GM18519 (cell line): ENCODE results near the gene AREL1.

ENCODE experiments used
- ATAC-seq: cut with Tn5 transposase; IDR thresholded peaks from one replicate; pipeline ENCODE4 v1.9.1; 2021; ENCODE audit warnings: mild to moderate bottlenecking, moderate library complexity; ENCODE audit not compliant: unreplicated experiment, low FRiP score

The AREL1 gene

GRCh38 chr14:74698465-74698864 is 14.4 kb downstream of the AREL1 start:
- no peak for ATAC-seq

DNA sequence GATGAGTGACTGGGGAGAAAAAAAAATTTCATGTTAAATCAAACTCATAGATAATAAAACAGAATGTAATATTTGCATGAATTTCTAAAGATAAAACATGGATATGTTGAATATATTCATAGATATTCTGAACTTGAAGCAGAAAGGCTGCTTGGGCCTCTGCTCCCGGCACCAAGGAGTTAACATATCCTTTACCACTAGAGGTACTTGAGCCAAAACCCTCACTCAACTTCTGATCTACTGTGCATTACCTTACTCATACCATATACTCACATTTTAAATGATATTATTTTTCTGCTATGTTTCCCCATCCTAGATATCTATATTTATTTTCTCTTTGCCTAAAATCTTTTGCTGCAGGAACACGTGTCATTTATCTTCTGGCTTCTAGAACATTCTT is 14.9 kb downstream of the AREL1 start:
- ATAC-seq, result no peak

- ATAC-seq, result no peak
Measured at GRCh38 chr14:74697543-74697942, 15.3 kb downstream of the AREL1 start.

- ATAC-seq, result no peak
Measured at GRCh38 chr14:74697011-74697410, 15.9 kb downstream of the AREL1 start.

DNA sequence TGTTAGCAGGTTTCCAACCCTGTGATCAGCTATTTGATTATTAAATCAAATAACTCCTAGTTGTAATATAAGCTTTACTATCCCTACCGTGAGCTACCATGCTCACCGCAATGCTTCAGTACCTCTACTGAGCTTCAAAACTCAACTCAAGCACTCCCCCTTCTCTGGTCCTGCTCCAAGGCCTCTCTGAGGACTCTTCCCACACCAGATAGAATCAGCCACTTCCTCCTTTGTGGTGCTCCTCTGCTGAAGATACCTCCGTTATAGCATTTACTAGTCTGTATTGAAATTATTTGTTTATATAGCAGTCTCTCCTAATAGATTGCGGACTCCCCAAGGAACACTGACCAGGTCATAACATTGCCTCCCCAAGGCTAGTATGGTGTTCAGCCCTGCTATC is 17.5 kb downstream of the AREL1 start:
- ATAC-seq, result no peak

GRCh38 chr14:74693191-74693590 is 19.7 kb downstream of the AREL1 start:
- ATAC-seq, result no peak

- ATAC-seq, result no peak
Measured at GRCh38 chr14:74691456-74691855, 21.4 kb downstream of the AREL1 start.

- no peak for ATAC-seq
Measured at GRCh38 chr14:74685921-74686678, 26.8 kb downstream of the AREL1 start.

GRCh38 chr14:74685056-74685455 is 27.8 kb downstream of the AREL1 start:
- no peak for ATAC-seq

DNA sequence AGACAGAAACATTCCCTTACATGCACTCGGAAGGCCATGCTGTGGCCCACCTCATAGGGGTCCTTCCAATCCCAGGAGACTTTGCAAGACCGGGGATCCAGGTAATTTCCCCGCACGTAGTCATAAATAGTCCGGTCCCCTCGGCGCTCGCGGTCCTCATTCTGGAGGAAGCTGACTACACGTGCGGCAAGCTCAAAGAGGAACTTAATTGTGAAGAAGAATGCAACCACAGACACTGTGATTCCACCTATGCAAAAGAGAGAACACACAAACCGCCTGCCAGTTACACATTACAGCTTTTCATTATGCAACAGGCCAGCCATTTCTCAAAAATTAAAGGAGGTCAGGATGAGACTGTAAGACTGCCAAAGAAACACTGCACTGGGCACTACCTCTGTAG is 28.4 kb downstream of the AREL1 start:
- ATAC-seq, result no peak

GRCh38 chr14:74683406-74683805 is 29.5 kb downstream of the AREL1 start:
- ATAC-seq, result no peak

GRCh38 chr14:74682169-74682952 is 30.5 kb downstream of the AREL1 start:
- ATAC-seq, result no peak

DNA sequence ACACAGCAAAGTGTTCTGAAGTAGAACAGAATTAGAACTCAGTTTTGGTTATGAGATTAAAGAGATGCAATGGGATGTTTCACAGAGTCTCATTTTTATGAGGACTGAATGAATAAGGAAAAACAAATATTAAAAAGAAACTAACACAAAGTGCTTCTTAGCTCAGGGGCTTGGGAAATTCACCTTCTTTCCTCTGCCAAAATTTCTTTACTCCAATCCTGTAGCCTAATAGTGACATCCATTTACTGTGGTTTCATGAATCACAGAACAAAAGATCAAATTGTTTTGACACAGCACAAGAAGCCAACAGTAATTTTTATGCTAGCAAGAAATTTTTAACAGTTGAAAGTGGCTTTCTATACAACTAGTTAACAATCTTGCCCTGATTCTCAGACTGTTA is 37.7 kb downstream of the AREL1 start:
- no peak for ATAC-seq

- ATAC-seq, result no peak
Measured at GRCh38 chr14:74673768-74674167, 39.1 kb downstream of the AREL1 start.

- ATAC-seq, result no peak
Measured at GRCh38 chr14:74671789-74672188, 41.1 kb downstream of the AREL1 start.

DNA sequence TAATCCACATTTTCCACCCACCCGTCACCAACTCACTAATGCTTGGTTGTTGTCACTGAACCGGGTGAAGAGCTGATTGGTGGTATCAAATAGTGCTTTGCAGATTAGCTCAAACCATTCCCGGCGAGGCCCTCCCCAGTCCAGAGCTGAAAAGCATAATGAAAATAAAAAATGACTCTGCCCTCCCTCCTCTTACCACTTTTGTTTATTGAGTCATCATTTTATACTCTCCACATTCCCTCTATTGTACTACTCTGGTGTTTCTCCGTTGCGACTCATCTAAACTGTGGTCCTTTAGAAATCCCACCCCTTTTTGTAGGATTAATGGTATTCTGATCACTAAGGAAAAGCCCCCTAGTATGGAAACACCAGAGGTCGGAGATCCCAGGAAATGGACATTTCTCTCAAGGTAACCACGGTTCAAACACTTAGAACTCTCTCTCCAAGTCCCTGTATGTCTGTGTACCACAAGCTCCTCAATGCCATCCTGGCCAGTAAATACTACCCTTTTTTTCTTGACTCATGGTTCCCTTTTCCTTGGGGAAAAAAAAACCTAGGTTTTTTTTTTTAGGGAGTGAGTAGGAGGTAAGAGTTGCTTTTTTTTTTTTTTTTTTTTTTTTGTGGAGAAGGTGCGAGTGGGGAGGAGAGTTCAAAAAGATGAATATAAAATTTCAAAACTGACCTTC is 42.0 kb downstream of the AREL1 start:
- ATAC-seq, result no peak

GRCh38 chr14:74669846-74670245 is 43.0 kb downstream of the AREL1 start:
- no peak for ATAC-seq

DNA sequence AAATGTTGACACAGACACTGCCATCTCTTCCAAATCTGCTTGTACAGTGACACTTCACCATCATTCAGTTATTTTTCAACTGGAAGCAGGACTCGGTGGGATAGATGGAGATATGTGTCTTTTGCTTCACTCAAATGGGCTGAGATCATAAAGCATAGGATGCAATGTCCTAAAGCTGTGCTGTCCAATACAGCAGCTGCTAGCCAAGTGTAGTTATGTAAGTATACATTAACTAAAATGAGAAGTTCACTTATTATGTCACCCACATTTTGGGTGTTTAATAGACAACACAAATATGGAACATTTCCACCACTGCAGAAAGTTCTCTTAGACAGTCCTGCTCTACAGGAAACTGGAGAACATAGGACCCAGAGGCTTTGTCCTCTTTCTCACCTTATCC is 43.6 kb downstream of the AREL1 start:
- no peak for ATAC-seq

GRCh38 chr14:74667758-74668157 is 45.1 kb downstream of the AREL1 start:
- no peak for ATAC-seq

DNA sequence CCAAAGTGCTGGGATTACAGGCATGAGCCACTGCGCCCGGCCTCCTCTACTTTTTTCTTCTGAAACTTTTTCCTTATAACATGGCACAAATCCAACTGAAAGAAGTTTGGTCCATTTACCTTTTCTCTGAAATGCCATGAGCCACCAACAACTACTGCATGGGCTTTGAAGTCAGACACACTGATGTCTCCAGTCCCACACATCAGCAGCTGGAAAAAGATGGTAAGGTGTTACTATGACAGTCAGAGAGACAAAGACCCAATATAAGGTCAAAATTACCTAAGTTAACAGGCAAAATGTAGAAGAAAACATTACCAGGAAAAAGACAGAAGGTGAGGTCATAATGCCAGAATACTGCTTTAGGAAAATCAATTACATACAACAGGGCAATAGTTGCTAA is 48.2 kb downstream of the AREL1 start:
- ATAC-seq, result no peak

DNA sequence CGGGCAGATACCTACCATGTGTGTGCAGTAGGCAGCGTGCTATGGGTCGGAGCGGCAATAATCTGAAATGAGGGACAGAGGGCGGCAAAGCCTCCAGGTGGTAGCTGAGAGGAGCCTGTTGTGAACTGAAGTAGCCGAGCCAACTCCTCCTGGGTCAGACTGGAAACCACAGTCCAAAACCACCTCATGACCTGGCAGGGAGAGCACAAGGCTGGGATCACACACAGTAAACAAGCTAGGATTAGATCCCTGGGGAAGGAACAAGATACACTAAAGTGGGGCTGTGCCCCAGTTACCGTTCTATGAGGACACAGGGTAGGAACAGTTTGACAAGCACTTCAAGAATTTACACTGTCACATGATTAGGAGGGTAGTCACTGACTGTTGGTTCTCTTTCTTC is 49.0 kb downstream of the AREL1 start:
- no peak for ATAC-seq
